ENCODE data around the gene CCDC12.

CCDC12 gene

GRCh38 chr3:46880884-46881595, 95.5 kb downstream of the CCDC12 start:
- Histone ChIP-seq H2AFZ (ENCODE audit: low read depth, low read length) (no peak overlapping the region), H3K27me3 (ENCODE audit: insufficient read depth, low read length, poor library complexity) (no peaks in the 10 kb centered on the region), H3K4me3 (ENCODE audit: low read depth in 1 of 2, low read length in 2 of 2) (no peak overlapping the region), H3K36me3 (ENCODE audit: insufficient read depth, low read length) (no peaks in the 10 kb centered on the region), H3K4me1 (ENCODE audit: insufficient read depth, low read length) (no peaks in the 10 kb centered on the region), H3K9me3 (ENCODE audit: insufficient read depth, low read length, severe bottlenecking) (no peaks in the 10 kb centered on the region), H3K27ac (ENCODE audit: low read length) (no peak overlapping the region), H3K4me2 (ENCODE audit: insufficient read depth, low read length) (no peak overlapping the region), H3K79me2 (ENCODE audit: insufficient read depth, low read length) (no peaks in the 10 kb centered on the region), H4K20me1 (ENCODE audit: insufficient read depth, low read length) (no peaks in the 10 kb centered on the region), H3K9ac (ENCODE audit: low read depth, low read length) (no peak overlapping the region)
- no peak for ATAC-seq (ENCODE audit: insufficient read depth, low read depth)
- DNase-seq, result no peak
- no peak for TF ChIP-seq CTCF (IDR thresholded peaks at IDR 0.05; ENCODE audit: borderline replicate concordance, extremely low read depth, low read length, poor library complexity, severe bottlenecking)
- TF ChIP-seq EZH2 (IDR thresholded peaks at IDR 0.05; ENCODE audit: borderline replicate concordance, low read depth, low read length, severe bottlenecking), result no peak

- Histone ChIP-seq H3K9me3 (ENCODE audit: insufficient read depth, low read length, severe bottlenecking) (no peaks in the 10 kb centered on the region), H4K20me1 (ENCODE audit: insufficient read depth, low read length) (no peaks in the 10 kb centered on the region), H3K4me2 (ENCODE audit: insufficient read depth, low read length) (no peak overlapping the region), H3K27me3 (ENCODE audit: insufficient read depth, low read length, poor library complexity) (no peaks in the 10 kb centered on the region), H2AFZ (ENCODE audit: low read depth, low read length) (no peak overlapping the region), H3K9ac (ENCODE audit: low read depth, low read length) (no peak overlapping the region), H3K79me2 (ENCODE audit: insufficient read depth, low read length) (no peaks in the 10 kb centered on the region), H3K4me3 (ENCODE audit: low read depth in 1 of 2, low read length in 2 of 2) (no peak overlapping the region), H3K4me1 (ENCODE audit: insufficient read depth, low read length) (no peaks in the 10 kb centered on the region), H3K27ac (ENCODE audit: low read length) (no peak overlapping the region), H3K36me3 (ENCODE audit: insufficient read depth, low read length) (no peaks in the 10 kb centered on the region)
- DNase-seq (no peak), ATAC-seq (ENCODE audit: insufficient read depth, low read depth) (no peak)
- no peak for TF ChIP-seq EZH2 (IDR thresholded peaks at IDR 0.05; ENCODE audit: borderline replicate concordance, low read depth, low read length, severe bottlenecking)
- no peak for TF ChIP-seq CTCF (IDR thresholded peaks at IDR 0.05; ENCODE audit: borderline replicate concordance, extremely low read depth, low read length, poor library complexity, severe bottlenecking)
These were observed 97.6 kb downstream of the CCDC12 start for GRCh38 chr3:46878781-46879436.

- TF ChIP-seq CTCF (IDR thresholded peaks at IDR 0.05; ENCODE audit: borderline replicate concordance, extremely low read depth, low read length, poor library complexity, severe bottlenecking) (no peak), EZH2 (IDR thresholded peaks at IDR 0.05; ENCODE audit: borderline replicate concordance, low read depth, low read length, severe bottlenecking) (no peak)
- H3K36me3 ChIP-seq (ENCODE audit: insufficient read depth, low read length), result no peaks in the 10 kb centered on the region
- no peaks in the 10 kb centered on the region for H3K27me3 ChIP-seq (ENCODE audit: insufficient read depth, low read length, poor library complexity)
- H3K9ac ChIP-seq (ENCODE audit: low read depth, low read length), result no peak within 1 kb of the TSS
- no peaks in the 10 kb centered on the region for H4K20me1 ChIP-seq (ENCODE audit: insufficient read depth, low read length)
- ATAC-seq (ENCODE audit: insufficient read depth, low read depth) (no peak), DNase-seq (no peak)
- no peak within 1 kb of the TSS for H3K4me2 ChIP-seq (ENCODE audit: insufficient read depth, low read length)
- H3K27ac ChIP-seq (ENCODE audit: low read length), result no peak within 1 kb of the TSS
- no peaks in the 10 kb centered on the region for H3K79me2 ChIP-seq (ENCODE audit: insufficient read depth, low read length)
- H3K4me1 ChIP-seq (ENCODE audit: insufficient read depth, low read length), result no peaks in the 10 kb centered on the region
- no peak within 1 kb of the TSS for H3K4me3 ChIP-seq (ENCODE audit: low read depth in 1 of 2, low read length in 2 of 2)
- no peak within 1 kb of the TSS for H2AFZ ChIP-seq (ENCODE audit: low read depth, low read length)
- H3K9me3 ChIP-seq (ENCODE audit: insufficient read depth, low read length, severe bottlenecking), result no peaks in the 10 kb centered on the region
These were observed 99.0 kb downstream of the CCDC12 start, which contains the start of gene PTH1R for GRCh38 chr3:46877406-46878125. TSS of gene PTH1R (plus strand) at chr3:46877721. CDS start at chr3:46883560, 5,839 bp downstream.

Measured in DND-41 (cell line).